Glomerular visceral epithelial cell (primary cell): ENCODE results near the gene HOMER3.
"Not testable (repeated sequence)": the region's sequence is repeated elsewhere in the genome, so short reads cannot be mapped to it uniquely, and the experiment has no call there.

Experiments used
- DNase-seq: peaks from one replicate; pipeline ENCODE4 v3.0.0-alpha.2; 2016; ENCODE audit errors: extremely low spot score

HOMER3 gene

DNA sequence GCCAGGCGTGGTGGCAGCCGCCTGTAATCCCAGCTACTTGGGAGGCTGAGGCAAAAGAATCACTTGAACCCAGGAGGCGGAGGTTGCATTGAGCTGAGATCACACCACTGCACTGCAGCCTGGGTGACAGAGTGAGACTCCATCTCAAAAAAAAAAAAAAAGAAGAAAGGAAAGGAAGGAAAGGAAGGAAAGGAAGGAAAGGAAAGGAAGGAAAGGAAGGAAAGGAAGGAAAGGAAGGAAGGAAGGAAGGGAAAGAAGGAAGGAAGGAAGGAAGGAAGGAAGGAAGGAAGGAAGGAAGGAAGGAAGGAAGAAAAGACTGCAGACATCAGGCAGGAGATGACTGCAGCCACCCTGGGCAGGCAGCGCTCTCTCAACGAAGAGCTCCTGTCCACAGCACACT is 38.5 kb downstream of the HOMER3 start:
- DNase-seq: not testable (repeated sequence)

DNA sequence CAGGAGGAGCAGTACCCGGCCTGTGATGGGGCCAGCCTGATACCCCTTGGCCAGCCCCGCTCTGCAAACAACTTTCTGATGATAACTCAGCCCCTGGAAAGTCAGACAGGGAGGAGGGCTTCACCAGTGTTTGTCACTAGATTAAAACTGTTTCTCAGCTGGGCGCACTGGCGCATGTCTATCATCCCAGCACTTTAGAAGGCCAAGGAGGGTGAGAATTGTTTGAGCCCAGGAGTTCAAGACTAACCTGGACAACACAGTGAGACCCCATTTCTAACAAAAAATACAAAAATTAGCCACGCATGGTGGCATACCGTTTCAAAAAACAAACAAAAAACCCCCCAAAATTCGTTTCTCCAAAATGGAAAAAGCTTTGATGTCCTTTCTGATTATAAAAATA is 39.5 kb downstream of the HOMER3 start:
- DNase-seq: no peak

DNA sequence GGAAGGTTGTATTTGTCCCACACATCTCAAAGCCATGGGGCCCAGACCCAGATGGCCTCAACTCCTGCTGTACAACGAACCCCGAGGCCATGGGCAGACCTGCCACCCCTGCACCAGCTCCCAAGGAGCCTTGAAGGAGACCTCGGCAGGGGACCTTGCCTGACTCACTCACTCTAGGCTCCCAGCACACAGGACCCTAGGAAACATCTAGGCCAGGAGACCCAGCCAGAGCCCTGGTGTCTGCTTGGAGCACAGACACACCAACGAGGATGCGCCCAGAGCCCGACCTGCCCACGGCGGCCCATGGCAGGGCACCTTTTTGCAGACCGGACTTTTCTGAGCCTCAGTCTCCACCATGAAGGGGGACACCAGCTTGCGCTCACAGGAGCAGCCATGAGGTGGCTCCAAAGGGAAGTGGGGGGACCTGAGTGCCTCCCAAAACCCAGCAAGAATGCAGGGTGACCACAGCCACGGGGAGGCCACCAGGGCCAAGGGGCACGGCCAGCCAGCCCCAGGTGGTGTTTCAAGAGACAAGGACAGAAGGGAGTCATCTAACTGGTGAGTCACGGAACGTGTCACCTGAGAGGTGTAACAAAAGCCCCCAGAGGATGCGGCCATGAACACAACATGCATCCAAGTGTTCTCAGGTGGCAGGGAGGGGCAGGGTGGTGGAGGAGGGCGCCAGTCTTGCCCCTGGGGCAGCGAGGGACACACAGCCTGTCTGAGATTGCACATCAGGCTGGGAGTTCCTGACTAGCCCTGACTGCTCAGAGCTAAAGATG is 40.1 kb downstream of the HOMER3 start:
- DNase-seq: no peak

DNA sequence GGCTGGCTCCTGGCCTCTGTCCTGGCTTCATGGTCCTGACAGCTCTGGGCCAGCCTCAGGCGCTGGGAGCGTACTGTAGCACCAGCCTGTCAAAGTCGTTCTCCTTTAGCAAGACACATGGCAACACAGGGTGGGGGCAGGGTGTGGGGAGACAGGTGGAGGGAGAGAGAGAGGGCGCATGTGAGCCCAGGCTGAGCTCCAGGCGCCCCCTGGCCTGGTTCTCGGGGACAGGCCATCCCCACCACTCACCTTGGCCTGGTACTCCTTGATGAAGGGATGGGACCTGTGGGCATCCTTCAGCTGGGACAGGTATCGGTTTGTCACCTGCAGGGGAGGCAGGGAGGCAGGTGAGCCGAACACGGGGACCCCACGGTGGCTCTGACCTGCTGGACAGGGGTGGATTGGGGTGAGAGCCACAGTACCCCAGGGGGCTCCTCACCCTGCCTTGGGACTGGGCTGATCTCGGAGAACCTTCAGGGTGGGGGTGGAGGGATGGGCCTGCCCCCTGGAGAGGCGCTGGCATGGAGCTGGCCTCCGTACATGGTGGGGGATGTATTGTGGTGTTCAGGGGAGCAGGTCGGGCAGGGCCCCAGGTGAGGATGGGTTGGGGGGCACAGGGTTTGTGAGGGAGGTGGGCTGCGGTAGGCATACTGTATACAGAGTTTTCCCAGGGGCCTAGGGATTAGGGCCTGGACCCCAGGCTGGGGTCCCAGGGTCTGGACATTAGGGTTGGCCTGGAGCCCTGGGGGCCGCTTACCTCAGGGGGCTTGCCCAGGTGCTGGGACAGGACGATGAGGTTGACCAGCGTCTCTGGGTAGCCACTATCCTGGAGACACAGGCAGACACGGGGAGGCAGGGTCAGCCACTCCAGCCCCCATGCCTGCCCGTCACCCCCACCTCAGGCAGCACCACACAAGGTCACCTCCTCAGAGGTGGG is 41.1 kb downstream of the HOMER3 start:
- DNase-seq: no peak

DNA sequence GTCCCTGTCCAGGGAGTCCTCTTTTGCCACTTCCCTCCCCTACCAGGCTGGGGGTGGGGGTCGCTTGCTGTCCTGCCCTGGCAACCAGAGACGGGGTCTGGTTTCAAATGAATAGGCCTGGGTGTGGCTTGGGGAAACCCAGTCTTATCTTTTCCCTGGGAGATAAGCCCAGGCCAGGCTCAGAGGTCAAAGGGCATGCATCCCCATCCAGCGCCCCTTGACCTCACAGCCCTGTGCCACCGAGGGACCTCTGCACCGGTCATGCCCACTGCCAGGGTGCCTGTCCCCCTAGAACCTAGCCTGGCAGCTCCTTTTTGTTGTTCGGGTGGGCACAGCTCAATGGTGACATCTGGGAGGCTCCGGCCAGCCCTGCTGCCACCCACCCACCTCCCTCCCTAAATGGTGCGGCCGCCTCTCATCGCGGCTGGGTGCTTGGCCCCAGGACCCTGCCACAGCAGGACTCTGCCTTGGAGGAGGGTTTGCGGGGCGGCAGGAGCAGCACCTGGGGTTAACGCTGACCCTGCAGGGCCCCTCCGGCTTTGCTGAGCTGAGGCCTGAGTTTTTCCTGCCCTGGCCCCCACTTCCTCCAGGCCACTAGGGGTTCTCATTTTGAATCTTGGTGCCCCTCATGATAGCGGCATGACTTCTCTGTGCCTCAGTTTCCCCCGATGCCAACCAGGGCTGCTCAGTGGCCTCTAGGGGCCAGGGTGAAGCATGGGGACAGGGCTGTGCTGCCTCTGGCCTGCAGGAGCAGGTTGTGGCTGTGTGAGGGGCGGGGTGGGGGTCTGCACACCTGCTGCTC is 42.2 kb downstream of the HOMER3 start:
- no peak for DNase-seq

DNA sequence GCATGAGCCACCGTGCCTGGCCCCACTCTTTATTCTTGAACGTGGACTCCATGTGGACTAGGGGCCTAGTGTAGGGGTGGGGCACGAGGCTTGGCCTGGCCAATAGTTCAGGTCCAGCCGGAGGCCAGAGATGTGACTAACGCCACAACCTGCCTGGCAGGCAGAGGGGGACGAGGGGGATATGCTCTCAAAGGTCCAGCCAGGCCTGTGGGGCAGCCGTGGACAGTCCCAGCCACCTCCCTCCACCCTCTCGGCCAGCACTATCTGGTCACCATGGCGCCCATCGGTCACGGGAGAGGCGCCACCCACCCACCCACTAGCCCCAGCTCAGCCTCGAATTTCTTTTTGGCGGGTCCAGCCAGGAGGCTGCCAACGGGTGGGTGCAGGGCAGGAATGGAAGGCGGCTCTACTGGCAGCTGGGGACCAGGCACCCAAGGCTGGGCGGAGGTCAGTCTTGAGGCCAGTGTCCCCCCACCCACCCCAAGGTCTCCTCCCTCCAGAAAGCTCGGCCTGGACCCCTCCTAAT is 42.9 kb downstream of the HOMER3 start:
- no peak for DNase-seq

DNA sequence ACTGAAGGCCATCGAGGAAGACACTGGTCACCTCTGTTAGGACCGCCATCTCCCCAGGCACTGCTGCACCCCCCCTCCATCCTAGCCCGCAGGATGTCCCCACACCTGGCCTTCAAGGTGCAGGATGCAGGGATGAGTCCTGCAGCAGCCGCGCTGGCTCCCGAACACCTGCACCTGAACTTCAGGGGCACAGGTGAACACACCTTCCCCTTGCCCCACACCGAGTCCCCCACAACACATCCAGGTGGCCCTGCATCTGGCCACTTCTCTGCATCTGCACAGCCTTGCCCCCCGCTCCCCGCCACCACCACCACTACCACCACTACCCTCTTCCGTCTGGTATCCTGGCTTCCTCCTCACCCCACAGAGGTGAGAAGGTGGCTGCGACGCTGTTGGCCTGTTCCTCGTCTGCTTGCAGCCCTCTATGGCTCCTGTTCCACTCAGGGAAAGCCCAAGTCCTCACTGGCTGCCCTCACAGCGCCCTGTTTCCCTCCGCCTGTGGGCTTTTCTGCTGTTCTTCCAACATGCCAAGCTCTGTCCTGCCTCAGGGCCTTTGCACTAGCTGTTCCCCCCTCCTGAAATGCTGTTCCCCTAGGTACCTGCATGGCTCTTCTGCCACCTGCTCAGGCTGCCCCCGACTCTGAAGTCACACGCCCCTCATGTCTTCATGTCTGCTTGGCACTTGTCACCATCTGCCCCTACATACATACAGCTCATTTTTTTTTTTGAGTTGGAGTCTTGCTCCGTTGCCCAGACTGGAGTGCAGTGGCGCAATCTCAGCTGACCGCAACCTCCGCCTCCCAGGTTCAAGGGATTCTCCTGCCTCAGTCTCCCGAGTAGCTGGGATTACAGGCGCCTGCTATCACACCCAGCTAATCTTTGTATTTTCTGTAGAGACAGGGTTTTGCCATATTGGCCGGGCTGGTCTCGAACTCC is 43.7 kb downstream of the HOMER3 start:
- DNase-seq: no peak

DNA sequence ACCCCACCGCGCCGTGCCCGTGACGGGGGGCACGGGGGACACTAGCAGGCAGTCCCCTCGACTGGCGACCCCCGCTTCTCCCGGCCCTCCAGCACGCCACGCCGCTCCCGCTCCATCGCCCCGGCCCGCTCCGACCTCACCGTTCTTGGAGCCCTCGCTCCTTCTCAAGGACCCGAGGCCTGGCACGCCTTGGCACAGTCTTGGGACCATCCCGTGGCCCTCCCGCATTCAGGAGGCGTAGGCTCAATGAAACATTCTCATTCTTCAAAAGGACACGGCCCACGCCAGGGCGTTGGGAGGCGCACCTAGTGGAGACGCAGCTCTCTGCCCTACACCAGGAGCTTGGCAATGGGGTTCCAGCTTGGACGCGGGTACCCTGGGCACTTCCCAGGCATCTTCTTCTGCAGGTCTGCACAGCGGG is 44.6 kb downstream of the HOMER3 start:
- DNase-seq: no peak

DNA sequence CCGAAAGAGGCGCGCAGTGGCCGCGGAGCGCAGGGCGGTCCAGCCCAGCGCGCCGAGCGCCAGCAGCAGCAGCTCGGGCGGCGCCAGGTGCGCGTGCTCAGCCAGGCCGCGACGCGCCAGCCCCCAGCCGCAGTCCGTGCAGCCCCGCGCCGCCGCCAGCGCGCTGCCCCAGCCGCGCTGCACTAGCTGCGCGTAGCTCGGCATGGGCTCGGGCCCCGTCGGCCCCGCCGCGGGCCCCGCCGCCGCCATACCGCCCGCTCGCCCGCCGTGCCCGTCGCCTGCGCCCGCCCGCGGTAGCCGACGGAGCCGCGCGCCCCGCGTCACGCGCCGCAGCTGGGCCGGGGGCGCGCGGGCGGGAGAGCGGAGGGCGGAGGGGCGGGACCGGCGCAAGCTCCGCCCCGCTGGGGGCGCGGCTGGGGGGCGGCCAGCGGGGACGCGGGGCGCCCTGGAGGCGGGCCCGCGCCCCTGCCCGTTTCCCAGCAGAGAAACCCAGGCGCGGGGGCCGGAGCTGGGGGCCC is 45.1 kb downstream of the HOMER3 start, which contains the start of gene CERS1:
CERS1 (minus strand) TSS at position 335 of the 518 bp plus-strand sequence; CDS start at position 249, 86 bp downstream.
- no peak for DNase-seq

DNA sequence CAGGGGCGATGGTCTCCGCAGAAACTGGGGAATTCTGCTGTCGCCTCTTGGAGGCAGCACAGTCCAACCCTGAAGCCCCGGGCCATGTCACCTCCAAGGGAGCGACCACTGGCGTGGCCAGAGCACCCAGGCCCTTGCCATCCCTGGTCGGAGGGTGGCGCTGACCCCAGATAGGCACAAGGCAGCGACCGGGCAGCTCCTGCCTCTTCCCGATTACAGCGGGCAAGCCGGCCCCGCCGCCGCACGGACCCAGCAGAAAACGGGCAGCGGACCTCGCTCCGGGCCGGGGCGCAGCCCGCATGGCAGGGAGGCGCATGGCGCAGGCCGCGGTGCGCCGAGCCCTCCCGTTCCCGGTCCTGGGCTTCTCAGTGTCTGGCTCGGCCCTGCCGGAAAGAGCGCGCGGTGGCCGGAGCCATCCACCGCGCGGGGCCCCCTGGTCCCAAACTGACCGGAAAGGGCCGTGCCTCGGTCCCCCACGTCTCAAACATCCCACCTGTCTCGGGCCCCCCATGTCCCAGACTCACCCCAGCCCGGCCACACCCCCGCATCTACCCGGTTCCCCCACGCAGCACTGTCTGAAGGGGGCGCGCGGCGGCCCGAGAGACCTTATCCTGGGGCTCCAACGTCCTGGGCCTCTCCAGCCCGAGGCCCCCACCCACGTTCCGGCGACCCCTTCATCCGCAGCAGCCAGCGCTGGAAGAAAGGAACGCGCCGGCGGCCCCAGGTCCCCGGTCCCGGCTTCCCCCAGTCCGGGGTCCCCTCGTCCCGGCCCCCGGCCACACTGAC is 45.8 kb downstream of the HOMER3 start:
- DNase-seq: peak; percentile 62

DNA sequence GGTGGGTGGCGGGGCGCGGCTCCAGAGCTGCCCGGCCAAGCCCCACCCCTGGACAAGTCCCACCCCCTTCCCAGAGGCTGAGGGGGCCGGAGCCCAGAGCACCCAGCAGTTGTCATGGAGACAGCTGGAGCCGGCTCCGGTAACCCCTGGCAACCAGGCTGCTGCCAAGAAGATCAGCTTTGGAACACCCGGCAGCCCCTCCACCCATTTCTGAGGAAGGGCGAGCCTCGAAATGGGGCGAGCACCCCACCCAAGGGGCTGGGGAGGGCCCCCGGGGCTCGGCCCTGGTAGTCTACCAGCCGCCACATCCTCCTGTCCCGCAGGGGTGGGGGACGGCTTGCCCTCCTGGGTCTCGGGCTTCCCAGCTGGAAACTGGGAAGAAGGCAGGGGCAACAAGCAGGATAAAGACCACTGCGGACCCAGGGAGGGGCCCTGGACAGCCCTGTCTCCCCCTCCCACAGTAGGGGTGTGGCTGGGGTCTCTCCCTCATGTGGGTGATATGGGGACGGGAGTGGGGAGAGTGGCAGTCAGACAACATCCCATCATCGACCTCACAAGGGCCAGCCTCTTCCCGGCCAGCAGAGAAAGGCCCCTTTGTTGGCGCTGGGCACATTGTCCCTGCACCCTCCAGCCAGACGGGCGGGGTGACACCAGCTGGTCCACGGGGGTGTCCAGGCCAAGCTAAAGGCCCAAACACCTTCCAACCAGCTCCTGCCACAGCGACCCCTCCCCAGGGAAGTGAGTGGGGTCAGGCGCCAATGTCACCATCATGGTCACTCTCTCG is 46.6 kb downstream of the HOMER3 start:
- DNase-seq: no peak

DNA sequence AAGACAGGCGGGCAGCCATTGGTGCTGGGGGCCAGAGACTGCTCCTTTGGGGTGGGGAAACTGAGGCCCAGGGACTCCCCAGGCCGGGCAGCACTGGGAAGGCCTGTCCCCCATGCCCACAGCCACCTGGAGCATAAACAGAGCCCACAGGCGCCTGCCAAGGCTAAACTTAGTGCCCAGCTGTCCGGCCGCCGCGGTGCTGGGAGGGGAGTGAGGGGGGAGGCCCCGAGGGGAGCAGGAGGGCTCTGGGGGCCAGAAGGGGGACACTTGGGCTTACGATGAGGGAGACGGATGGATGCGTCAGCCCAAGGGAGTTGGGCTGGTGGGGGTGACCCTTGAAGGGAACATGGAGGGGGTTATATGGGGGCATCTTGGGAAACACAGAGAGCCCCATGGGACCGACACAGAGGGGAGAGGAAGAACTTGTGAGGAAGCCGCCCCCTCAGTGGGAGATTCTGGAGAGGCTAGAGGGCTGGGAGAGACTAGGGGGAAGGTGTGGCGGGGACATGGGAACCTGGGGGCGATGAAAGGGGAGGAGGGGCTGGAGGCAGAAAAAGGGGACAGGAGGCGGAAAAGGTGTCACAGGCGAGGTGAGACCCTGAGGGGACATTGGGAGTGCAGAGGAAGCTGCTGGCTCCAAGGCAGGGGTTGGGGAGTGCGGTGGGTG is 47.3 kb downstream of the HOMER3 start:
- no peak for DNase-seq

DNA sequence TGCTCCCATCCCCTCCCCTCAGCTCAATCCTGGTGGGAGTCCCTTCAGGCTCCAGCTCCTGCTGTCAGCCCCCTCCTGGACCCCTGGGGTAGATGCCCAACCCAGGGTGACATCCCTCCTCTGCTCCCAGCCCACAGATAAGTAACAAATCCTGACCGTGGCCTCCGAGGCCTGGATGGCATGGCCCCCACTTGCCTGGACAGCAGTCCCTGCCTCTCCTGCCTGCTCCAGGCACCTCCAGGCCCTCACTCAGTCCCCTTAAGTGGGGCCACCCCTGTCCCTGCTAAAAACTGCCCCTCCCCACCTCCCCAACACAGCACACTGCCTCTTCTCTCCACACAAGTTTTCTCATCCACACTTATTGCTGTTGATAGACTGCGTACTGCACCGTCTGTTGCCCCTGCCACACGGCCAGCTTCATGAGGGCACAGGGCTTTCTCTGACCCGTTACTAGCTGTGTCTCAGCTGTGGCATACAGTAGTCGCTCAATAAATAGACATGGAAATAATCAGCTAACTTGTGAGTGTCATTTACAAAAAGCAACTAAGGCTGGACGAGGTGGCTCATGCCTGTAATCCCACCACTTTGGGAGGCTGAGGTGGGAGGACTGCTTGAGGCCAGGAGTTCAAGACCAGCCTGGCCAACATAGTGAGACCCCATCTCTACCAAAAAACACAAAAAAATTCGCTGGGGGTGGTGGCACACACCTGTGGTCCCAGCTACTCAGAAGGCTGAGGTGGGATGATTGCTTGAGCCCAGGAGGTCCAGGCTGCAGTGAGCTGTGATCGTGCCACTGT is 50.9 kb downstream of the HOMER3 start:
- DNase-seq: no peak

DNA sequence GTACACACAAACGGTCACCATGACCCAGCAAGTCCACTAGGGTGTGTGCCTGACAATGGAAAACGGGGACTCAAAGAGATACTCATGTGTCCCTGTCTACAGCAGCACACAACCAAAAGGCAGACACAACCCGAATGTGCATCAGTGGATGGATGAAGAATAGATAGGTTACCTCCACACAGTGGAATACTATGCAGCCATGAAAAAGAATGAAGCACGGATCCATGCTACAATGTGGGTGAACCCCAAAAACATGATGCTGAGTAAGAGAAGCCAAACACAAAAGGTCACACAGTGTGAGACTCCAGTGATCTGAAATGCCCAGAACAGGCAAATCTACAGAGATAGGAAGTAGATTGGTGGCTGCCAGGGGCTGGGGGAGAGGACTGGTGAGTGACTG is 54.0 kb downstream of the HOMER3 start:
- no peak for DNase-seq

DNA sequence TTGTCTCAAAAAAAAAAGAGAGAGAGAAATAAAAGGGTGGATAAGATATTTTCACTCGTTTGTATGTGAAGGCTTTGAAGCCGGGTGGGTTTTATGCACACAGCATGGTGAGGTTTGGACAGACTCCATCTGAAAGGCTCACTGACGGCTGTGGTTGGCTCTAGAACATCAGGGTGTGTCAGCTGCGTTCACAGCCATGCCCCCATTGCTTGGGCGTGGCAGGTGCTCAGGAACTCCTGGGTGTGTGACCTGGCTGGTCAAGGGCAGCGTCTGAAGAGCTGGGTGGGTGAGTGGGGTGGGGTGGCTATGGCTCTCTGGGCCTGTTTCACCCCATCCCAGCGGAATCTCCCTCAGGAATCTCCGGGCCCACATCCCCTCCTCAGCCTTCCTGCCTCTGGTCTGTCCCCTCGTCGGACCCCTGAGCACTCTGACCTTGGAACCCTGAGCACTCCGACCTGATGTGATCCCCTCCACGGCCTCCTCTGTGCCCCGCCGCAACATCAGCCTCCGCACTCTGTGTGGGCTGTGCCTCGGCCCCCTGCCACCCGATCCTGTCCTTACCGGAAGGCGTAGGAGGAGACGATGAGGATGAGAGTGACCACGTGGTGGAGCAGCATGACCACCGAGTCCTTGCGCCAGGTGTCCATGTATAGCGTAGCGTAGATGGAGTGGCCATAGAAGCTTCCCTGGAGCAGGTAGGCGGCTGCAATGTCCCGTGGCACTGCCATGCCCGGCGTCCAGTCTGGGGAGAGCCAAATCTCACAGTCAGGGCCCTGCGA is 57.3 kb downstream of the HOMER3 start:
- DNase-seq: no peak

DNA sequence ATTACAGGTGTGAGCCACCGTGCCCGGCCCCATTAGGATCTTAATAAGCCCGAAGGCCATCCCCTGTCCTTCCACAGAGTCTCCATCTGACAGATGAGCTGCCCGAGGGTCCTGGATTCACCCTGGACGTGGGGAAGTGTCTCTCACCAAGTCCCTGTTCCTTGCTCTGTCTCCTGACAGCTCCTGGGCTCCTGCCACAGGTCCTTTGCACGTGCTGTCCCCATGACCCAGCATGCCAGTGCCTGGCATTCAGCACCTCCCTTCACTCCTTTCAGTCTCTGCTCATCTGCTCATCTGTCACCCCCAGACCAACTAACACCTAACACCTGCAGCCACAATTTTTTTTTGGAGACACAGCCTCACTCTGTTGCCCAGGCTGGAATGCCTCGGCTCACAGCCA is 59.5 kb downstream of the HOMER3 start:
- no peak for DNase-seq
